ENCODE measurements around the gene OR5B3. TPM values are rescaled to one million over a fixed set of nuclear protein-coding genes. Genes with fewer than 3 reads are reported as not detected.

OR5B3 gene
- not detected for total RNA-seq
- polyA plus RNA-seq (ENCODE audit: insufficient read length in 6 of 6), result not detected
- long read RNA-seq, donor 1, result 0 reads
- long read RNA-seq, donor 2, result 0 reads
- long read RNA-seq, donor 3, result 0 reads
- long read RNA-seq, donor 4, result 0 reads
- long read RNA-seq, donor 5, result 0 reads
- long read RNA-seq, donor 6, result 0 reads
- long read RNA-seq, donor 7, result 0 reads
- long read RNA-seq, donor 8, result 0 reads
- long read RNA-seq, donor 9, result 0 reads
- long read RNA-seq, donor 10, result 0 reads
- long read RNA-seq, donor 11, result 0 reads
- long read RNA-seq, donor 12, result 0 reads

DNA sequence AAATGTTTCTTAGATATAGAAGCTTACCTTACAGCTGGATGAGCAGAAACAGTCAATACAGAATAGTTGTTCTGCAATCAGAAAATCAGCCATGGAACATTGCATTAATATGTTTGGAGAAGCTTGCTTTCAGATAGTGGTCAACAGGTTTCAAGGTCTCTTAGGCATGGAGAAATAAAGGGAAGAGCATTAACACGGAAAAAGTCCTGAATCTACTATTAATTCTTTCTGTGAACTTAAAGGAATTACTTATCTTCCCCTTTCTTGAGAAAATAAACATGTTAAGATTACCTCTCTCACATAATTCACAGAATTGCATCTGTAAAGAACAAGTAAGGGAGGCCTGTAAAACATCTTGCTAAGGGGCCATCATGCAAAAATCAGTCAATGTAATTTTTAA, at the start of gene OR5B3:
Gene OR5B3 (minus strand): TSS at position 101 of the 400 bp plus-strand sequence. CDS start 3,465 bp downstream, outside the sequence.
- intact Hi-C loops (cut with DNase I), result no loop called here

DNA sequence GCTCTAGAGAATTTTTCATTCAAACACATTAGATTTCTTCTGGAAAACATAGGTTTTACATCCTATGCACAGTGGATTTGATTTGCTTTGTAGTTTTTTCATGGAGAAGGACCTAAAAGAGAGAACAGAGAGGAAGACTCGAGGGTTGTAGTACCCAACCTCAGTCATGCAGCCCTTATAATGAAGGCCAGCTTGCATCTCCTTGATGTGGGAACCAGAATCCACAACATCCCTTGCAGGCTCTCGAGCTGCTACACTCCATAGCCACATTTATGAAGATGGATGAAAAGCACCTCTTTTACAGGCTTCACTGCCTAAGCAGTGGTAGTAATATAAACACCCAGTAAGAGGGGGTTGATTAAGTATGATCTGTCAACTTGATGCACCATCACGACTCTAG, 44.9 kb upstream of the OR5B3 start:
- TF ChIP-seq, protein P1, sequence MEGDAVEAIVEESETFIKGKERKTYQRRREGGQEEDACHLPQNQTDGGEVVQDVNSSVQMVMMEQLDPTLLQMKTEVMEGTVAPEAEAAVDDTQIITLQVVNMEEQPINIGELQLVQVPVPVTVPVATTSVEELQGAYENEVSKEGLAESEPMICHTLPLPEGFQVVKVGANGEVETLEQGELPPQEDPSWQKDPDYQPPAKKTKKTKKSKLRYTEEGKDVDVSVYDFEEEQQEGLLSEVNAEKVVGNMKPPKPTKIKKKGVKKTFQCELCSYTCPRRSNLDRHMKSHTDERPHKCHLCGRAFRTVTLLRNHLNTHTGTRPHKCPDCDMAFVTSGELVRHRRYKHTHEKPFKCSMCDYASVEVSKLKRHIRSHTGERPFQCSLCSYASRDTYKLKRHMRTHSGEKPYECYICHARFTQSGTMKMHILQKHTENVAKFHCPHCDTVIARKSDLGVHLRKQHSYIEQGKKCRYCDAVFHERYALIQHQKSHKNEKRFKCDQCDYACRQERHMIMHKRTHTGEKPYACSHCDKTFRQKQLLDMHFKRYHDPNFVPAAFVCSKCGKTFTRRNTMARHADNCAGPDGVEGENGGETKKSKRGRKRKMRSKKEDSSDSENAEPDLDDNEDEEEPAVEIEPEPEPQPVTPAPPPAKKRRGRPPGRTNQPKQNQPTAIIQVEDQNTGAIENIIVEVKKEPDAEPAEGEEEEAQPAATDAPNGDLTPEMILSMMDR (IDR thresholded peaks at IDR 0.05), result no peak
- intact Hi-C loops (cut with DNase I), result no loop called here
- Histone ChIP-seq H3K4me3 (no peak overlapping the region), H3K27ac (no peak overlapping the region), H3K36me3 (no peaks in the 10 kb centered on the region), H3K9me3 (peaks cover 0 to 25% of the 10 kb centered on the region in 2 donors), H3K4me1 (no peaks in the 10 kb centered on the region), H3K27me3 (no peaks in the 10 kb centered on the region)
- no peak for ATAC-seq
- DNase-seq, result no peak

More for the DNA sequence above, at the start of gene OR5B3:
- H3K4me3 ChIP-seq, result no peak within 1 kb of the TSS
- DNase-seq, result no peak
- no peaks in the 10 kb centered on the region for H3K27me3 ChIP-seq
- TF ChIP-seq, protein P1 (IDR thresholded peaks at IDR 0.05), result no peak
- H3K4me1 ChIP-seq, result no peaks in the 10 kb centered on the region
- no peaks in the 10 kb centered on the region for H3K36me3 ChIP-seq
- H3K9me3 ChIP-seq, result peaks cover 0 to 19% of the 10 kb centered on the region in 2 donors
- H3K27ac ChIP-seq, result no peak within 1 kb of the TSS
- ATAC-seq, result no peak

DNA sequence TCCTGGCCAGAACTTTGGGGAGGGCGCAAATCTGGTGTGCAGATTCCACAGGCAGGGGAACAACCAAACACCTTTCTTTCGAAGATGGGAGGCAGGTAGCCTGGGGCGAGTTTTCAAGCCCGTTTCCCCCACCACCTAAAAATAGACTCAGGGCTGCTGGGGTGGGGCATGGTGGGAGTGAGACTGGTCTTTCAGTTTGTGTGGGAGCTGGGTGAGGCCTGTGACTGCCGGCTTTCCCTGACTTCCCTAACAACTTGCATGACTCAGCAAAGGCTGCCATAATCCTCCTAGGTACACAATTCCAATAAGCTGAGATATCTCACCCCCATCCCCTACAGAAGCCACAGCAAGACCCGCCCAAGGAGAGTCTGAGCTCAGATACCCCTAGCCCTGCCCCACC, 39.6 kb upstream of the OR5B3 start:
- TF ChIP-seq, protein P1 (IDR thresholded peaks at IDR 0.05), result no peak
- Histone ChIP-seq H3K27ac (no peak overlapping the region), H3K4me1 (no peaks in the 10 kb centered on the region), H3K4me3 (no peak overlapping the region), H3K36me3 (no peaks in the 10 kb centered on the region), H3K9me3 (peaks cover 0 to 48% of the 10 kb centered on the region in 2 donors), H3K27me3 (no peaks in the 10 kb centered on the region)
- no peak for ATAC-seq
- intact Hi-C loops (cut with DNase I), result no loop called here
- DNase-seq, result no peak

DNA sequence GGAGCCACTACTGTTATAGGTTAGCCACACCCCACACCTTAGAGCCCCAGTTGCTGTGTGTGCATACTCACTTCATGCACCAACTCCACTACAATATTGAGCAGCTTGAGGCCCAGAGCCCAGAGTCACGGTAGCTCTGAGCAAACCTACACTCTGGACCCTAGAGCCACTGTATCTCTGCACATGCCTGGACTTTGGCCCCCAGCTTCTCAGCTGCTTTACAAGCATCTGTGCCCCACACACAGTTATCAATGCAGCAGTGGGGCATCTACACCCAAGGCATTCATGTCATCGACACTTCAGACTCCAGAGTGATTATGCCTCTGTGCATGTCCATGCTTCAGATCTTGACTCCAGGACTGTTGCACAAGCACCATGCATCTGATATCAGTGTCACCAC, 37.6 kb upstream of the OR5B3 start:
- ATAC-seq, result no peak
- peaks cover 0 to 44% of the 10 kb centered on the region in 2 donors for H3K9me3 ChIP-seq
- TF ChIP-seq, protein P1 (IDR thresholded peaks at IDR 0.05), result no peak
- H3K4me1 ChIP-seq, result no peaks in the 10 kb centered on the region
- H3K27me3 ChIP-seq, result no peaks in the 10 kb centered on the region
- intact Hi-C loops (cut with DNase I), result no loop called here
- no peaks in the 10 kb centered on the region for H3K36me3 ChIP-seq
- no peak for DNase-seq
- no peak overlapping the region for H3K4me3 ChIP-seq
- H3K27ac ChIP-seq, result no peak overlapping the region

DNA sequence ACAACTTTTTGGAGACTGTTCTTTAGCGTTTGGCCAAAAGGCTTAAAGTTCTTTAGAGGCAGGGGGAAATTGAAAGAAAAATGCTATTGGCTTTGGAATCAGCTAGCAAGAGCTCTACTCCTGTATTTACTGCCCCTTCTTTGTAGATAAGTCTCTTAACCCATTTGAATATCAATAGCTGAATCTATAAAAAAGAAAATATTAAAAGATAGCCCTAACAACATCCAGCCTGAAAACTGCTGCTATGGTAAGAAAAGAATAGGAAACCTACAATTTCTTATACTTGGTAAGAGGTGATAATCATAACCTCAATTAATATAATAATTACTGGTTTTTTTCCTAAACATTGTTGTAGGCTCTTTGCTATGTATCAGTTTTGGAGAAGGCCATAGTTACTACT, 35.5 kb upstream of the OR5B3 start, which contains the start of gene OR5B12:
Gene OR5B12 (minus strand): TSS at position 101 of the 400 bp plus-strand sequence. CDS start 2,085 bp downstream, outside the sequence.
- DNase-seq (no peak), ATAC-seq (no peak)
- Histone ChIP-seq H3K36me3 (no peaks in the 10 kb centered on the region), H3K9me3 (peaks cover 0 to 38% of the 10 kb centered on the region in 2 donors), H3K27me3 (no peaks in the 10 kb centered on the region), H3K27ac (no peak within 1 kb of the TSS), H3K4me1 (no peaks in the 10 kb centered on the region), H3K4me3 (no peak within 1 kb of the TSS)
- TF ChIP-seq, protein P1 (IDR thresholded peaks at IDR 0.05), result no peak
- intact Hi-C loops (cut with DNase I), result no loop called here

All from left lung (tissue), 14 donors.